Activated CD8-positive, alpha-beta memory T cell treated with anti-CD3 and anti-CD28 coated beads for 36 hours (primary cell): ENCODE measurements around the gene MAPKAPK3. TPM values are rescaled to one million over a fixed set of nuclear protein-coding genes. Genes with fewer than 3 reads are reported as not detected.

Source experiments
- CTCF ChIA-PET: fragments of 350-600 bp; sonication (Branson Sonifier 250); formaldehyde crosslinking; loops from one replicate; lab custom pipeline; 2021; ENCODE audit warnings: antibody characterized with exemption; lab: Charles Lee
- POLR2A ChIA-PET: fragments of 350-600 bp; sonication (Branson Sonifier 250); formaldehyde crosslinking; loops from one replicate; lab custom pipeline; 2021; ENCODE audit warnings: antibody characterized with exemption; lab: Charles Lee
- total RNA-seq, 2 experiments: library from RNA; stranded (reverse); gene quantifications; one replicate each; pipeline ENCODE4 v1.2.3, GENCODE V29; 2021

Gene MAPKAPK3
- total RNA-seq, 2 experiments from 2014 or later, result 169 to 170 TPM

DNA sequence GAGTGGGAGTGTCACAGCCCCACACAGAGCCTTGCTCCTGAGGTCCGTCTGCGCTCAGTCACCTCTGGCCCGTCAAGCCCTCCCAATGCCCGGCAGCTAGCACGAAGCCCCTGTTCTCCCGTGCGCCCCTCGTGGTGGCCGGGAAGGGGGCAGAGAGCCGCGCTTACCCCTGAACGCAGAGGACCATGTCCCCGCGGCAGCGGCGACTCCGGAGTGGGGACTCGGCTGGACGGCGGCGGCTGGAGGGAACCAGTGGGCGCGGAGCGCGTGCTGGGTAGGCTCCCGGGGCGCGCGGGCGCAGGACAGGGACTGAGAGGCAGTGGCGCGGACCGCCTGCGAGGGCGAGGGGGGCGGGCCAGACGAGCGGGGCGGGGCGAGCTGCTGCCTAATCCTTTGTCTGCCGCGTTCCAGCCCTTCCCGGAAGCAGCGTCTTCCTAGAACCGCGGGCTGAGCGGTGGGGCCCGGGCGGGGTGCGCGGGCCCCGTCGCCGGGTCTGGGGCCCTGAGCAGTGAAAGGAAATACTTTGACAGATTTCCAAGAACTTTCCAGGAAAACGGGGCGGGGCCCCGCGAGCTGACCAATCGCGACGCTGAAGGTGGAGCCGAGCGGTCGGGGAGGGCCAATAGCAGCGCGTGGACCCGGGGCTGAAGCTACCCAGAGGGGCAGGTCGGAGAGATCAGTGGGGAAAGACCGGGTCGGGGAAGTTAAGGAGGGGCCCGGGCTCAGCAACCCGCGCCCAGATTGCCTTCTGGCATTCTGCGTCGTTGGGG lies 5.3 kb upstream of the MAPKAPK3 start, which contains the start of gene CISH:
TSS of gene CISH (minus strand) at position 311 of the 770 bp plus-strand sequence. CDS start at position 187, 124 bp downstream.
- POLR2A ChIA-PET, result interaction anchor here (0.6 to 19.3 kb wide), 5 partner anchors 11 to 275 kb away, joined by 3 to 594 read pairs (median 146); partner anchors contain the start of genes C3orf18 and HEMK1
- CTCF ChIA-PET, result interaction anchor here (1.0 to 24.2 kb wide), 4 partner anchors 11 to 38 kb away, joined by 3 to 600 read pairs (median 127); partner anchors contain the start of genes C3orf18 and HEMK1

DNA sequence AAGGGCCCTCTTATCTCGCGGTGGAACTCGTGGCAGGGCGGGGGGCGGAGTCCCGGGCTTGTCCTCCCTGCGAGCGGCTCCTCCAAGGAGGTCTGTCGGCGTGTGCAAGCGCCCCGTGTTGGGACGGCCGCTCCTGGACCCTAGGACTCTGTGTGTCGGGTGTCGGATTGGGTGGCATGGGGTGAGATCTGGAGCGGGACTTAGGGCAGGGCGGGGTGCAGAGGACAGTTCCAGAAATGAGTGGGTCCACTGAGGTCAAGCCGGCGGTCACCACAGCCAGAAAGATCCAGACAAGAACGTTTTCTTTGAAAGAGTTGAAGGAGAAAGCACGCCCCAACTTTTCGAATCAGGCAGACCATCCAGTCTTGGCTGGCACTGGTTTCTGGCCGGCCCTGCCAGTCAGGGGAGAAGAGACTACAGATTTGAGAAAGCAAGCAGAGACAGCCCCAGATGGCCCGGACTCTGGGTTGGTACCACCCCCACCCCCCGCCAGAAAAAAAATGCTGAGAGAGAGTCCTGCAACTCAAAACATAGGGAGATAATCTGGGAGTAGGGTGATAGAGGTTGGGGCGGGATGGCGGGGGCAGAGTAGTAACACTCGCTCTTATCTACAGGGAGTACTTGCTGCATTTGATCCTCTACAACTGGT lies 4.6 kb upstream of the MAPKAPK3 start:
- POLR2A ChIA-PET, result interaction anchor here (0.6 to 19.3 kb wide), 5 partner anchors 11 to 275 kb away, joined by 3 to 594 read pairs (median 146); partner anchors contain the start of genes C3orf18 and HEMK1
- CTCF ChIA-PET, result interaction anchor here (0.9 to 24.2 kb wide), 8 partner anchors 11 to 50 kb away, joined by 3 to 600 read pairs (median 8); partner anchors contain the start of genes C3orf18 and HEMK1

GRCh38 chr3:50612970-50613846 lies 3.7 kb upstream of the MAPKAPK3 start:
- ChIA-PET POLR2A (interaction anchor here (0.6 to 19.3 kb wide), 5 partner anchors 8 to 487 kb away, joined by 3 to 594 read pairs (median 146); partner anchors contain the start of genes C3orf18 and HEMK1), CTCF (interaction anchor here (0.6 to 24.2 kb wide), 13 partner anchors 8 to 67 kb away, joined by 3 to 600 read pairs (median 3); partner anchors contain the start of genes C3orf18 and HEMK1)

GRCh38 chr3:50615190-50615589 lies 1.8 kb upstream of the MAPKAPK3 start:
- CTCF ChIA-PET, result interaction anchor here (1.0 to 24.2 kb wide), 20 partner anchors 10 to 769 kb away, joined by 3 to 600 read pairs (median 10); partner anchors contain the start of genes C3orf18, DOCK3, HEMK1 and MANF
- POLR2A ChIA-PET, result interaction anchor here (0.7 to 19.3 kb wide), 4 partner anchors 14 to 774 kb away, joined by 3 to 594 read pairs (median 4); partner anchors contain the start of genes C3orf18 and HEMK1

DNA sequence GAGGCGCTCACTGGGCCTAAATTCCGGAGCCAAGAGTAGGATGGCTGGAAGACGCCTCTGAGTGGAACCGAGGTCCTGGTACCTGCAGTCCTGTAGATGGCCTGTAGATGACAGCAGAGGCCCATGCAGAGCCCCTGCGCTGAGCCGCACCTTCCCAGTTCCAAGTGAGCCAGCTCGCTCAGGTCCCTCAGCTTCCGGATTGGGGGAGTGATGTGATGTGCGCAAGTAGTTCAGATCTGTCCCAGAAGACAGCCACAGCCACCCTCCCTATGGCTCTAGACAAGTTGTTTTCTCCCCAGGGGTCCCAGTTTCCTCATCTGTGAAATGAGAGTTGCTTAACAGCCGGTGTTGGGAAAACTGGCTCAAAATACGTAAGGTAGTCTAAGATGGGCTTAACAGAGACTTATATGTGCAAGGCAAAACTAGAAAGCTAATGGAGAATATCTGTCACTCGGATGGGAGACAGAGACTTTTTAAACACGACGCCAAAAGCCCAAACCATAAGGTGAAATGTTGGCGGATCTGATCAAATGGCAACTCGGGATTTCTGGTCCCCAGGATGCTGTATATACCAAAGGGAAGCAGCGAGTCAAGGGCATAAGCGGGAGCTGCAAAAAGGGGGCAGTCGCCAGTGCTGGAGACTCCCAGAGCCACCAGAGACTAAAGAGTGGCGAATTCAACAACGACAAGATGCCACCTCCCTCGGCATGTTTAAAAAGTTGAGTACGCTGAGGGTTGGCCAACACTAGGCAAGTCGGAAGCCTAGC lies 765 bp upstream of the MAPKAPK3 start:
- ChIA-PET CTCF (interaction anchor here (0.7 to 24.2 kb wide), 27 partner anchors 9 to 773 kb away, joined by 3 to 600 read pairs (median 5); partner anchors contain the start of genes C3orf18, DOCK3, HEMK1 and MANF), POLR2A (interaction anchor here (0.6 to 19.3 kb wide), 11 partner anchors 8 to 773 kb away, joined by 3 to 594 read pairs (median 4); partner anchors contain the start of genes C3orf18 and HEMK1)

DNA sequence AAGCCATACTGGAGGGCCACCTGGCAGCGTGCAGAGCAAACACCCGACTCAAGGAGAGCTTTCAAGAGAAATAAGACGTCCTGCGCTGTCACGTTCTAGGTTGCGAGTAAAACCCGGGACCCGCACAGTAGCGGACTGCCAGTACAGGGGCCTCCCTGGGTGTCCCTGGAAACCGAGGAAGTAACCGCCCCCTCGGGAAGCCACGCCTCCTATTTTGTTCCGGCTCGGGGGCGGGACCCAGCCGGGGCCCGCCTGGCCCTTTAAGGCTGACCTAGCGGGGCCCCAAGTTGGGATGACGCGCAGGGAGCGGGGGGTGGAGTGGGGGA lies 218 bp upstream of the MAPKAPK3 start:
- ChIA-PET POLR2A (interaction anchor here (0.6 to 19.3 kb wide), 7 partner anchors 9 to 61 kb away, joined by 3 to 594 read pairs (median 4); partner anchors contain the start of genes C3orf18 and HEMK1), CTCF (interaction anchor here (0.8 to 24.2 kb wide), 20 partner anchors 11 to 428 kb away, joined by 3 to 600 read pairs (median 8); partner anchors contain the start of genes C3orf18, DOCK3 and HEMK1)

GRCh38 chr3:50617911-50618481 lies 1.0 kb downstream of the MAPKAPK3 start:
- ChIA-PET CTCF (interaction anchor here (0.9 to 24.2 kb wide), 6 partner anchors 10 to 44 kb away, joined by 3 to 600 read pairs (median 14); partner anchors contain the start of genes C3orf18 and HEMK1), POLR2A (interaction anchor here (0.8 to 19.3 kb wide), 5 partner anchors 10 to 46 kb away, joined by 3 to 594 read pairs (median 11); partner anchors contain the start of genes C3orf18 and HEMK1)

DNA sequence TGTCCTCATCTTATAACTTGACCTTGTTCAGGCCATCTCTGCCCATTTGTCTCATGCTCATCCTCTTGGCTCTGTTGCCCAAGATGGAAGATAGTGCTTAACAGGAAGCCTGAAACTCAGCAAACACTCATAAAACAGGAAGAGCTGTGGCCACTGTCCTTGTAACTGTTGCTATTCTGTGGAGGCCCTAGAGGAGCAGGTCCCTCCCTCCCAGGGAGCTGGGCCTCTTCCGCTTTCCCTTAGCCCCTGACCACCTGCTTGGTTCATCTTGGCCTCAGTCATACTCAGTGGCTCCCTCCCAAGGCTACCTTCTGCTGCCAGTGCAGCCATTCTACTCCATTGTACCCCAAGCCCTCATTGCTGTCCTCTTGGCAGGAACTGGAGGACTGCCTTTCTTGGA lies 3.5 kb downstream of the MAPKAPK3 start:
- CTCF ChIA-PET, result interaction anchor here (0.9 to 24.2 kb wide), 4 partner anchors 32 to 768 kb away, joined by 4 to 600 read pairs (median 9); partner anchors contain the start of genes C3orf18 and HEMK1

DNA sequence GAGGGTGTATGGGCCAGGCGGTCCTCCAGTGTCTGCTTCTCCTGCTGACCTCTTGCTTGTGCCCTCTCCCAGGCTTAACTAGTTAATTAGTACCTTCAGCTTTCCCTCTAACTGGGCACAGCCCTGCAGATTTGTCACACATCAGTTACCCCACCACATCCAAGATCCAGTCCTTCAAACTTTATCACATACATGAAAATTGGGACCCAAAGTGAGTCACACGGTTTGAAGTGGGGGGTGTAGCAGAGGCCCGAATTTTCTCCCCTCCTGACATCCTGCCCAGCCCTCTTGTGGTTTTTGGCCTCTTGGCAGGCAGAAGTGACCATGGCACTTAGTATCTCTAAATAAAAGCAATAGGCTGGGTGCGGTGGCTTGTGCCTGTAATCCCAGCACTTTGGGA lies 3.9 kb downstream of the MAPKAPK3 start:
- POLR2A ChIA-PET, result interaction anchor here (0.8 kb wide), 1 partner anchor 51 kb away, joined by 4 read pairs; the partner anchor contains the start of gene HEMK1
- CTCF ChIA-PET, result interaction anchor here (3.1 kb wide), 1 partner anchor 32 kb away, joined by 12 read pairs; no protein-coding TSS in a partner anchor

More for the DNA sequence above, 3.5 kb downstream of the MAPKAPK3 start:
- POLR2A ChIA-PET, result interaction anchor here (0.8 to 1.9 kb wide), 3 partner anchors 10 to 765 kb away, joined by 4 to 6 read pairs (median 4); partner anchors contain the start of genes HEMK1 and MANF

- POLR2A ChIA-PET, result interaction anchor here (1.4 kb wide), 1 partner anchor 10 kb away, joined by 5 read pairs; no protein-coding TSS in a partner anchor
- CTCF ChIA-PET, result interaction anchor here (1.3 to 1.9 kb wide), 3 partner anchors 9 to 31 kb away, joined by 5 to 10 read pairs (median 6); no protein-coding TSS in a partner anchor
These were observed 5.9 kb downstream of the MAPKAPK3 start for GRCh38 chr3:50622881-50623280.

GRCh38 chr3:50623840-50624474 lies 7.0 kb downstream of the MAPKAPK3 start:
- POLR2A ChIA-PET, result interaction anchor here (0.5 to 1.4 kb wide), 3 partner anchors 9 to 52 kb away, joined by 3 to 5 read pairs (median 3); no protein-coding TSS in a partner anchor
- CTCF ChIA-PET, result interaction anchor here (0.7 to 2.8 kb wide), 10 partner anchors 8 to 763 kb away, joined by 3 to 10 read pairs (median 5); partner anchors contain the start of genes CISH and HEMK1

GRCh38 chr3:50624634-50625033 lies 7.7 kb downstream of the MAPKAPK3 start:
- ChIA-PET CTCF (interaction anchor here (0.7 to 2.8 kb wide), 7 partner anchors 8 to 75 kb away, joined by 3 to 10 read pairs (median 5); partner anchors contain the start of gene CISH), POLR2A (no interaction called here)

DNA sequence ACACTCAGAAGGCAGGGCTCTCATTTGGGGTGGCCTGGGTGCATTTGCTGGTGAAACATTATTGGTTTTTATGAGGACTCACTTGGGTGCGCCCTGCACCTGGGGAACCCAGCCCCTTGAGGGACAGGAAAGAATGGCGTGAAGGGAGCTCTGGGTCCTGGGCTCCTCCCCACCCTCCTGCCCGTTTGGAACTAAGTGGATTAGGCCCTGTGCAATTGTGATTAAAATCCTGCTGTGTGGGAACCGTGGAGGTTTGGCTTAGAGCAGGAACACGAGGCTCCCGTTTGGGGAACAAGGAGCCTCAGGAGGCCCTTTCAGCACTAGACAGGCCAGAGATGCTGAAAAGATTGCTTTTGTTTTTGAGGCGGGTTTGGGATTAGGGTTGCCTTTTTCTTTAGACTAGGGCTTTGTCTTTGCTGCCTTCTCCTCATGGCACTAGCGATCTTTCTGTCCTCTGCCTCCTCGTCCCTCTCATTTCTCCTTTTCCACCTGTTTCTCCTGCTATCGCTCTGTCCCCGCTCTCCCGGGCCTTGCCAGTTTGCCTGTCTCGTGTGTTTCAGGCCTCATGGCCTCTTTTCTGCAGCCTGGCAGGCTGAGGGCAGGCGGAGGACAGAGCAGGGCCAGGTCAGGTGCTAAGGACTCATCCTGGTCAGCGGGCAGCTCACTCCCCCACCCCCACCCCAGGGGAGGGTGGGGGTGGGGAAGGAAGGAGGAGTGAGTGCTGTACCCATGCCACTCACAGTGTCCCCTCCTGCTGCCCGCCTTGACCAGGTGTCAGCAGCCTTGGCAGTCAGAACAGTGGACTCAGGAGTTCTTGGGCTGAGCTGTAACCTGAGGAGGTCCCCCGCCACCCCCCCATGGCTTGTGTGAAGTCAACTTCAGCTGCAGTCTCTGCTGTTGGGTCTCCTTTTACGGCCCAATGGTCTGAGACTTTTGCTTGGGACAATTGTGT lies 8.6 kb downstream of the MAPKAPK3 start:
- POLR2A ChIA-PET, result no interaction called here
- CTCF ChIA-PET, result interaction anchor here (0.8 to 2.8 kb wide), 4 partner anchors 10 to 76 kb away, joined by 3 to 10 read pairs (median 3); no protein-coding TSS in a partner anchor

- CTCF ChIA-PET, result interaction anchor here (0.9 to 2.8 kb wide), 4 partner anchors 11 to 56 kb away, joined by 3 to 10 read pairs (median 4); no protein-coding TSS in a partner anchor
- POLR2A ChIA-PET, result no interaction called here
These were observed 9.4 kb downstream of the MAPKAPK3 start for GRCh38 chr3:50626401-50626800.
